ENCODE results near the gene BABAM2. TPM values are rescaled to one million over a fixed set of nuclear protein-coding genes. Genes with fewer than 3 reads are reported as not detected.

The BABAM2 gene
- total and polyA plus RNA-seq, 2 experiments from 2014 or later, result 31.8 to 83.3 TPM

DNA sequence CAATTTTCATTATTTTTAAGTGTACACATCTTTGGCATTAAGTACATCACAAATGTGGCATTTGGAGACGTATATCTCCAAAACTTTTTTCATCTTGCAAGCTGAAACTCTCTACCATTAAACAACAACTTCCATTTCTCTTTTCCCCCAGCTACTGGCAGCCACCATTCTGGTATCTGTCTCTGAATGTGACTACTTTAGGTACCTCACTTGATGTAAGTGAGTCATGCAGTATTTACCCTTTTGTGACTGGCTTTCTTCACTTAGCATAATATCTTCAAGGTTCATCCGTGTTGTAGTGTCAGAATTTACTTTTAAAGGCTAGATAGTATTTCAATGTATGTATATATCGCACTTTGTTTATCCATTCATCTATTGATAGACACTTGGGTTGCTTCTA is 17.0 kb downstream of the BABAM2 start:
- no peaks in the 10 kb centered on the region for H3K27me3 ChIP-seq
- H3K4me3 ChIP-seq, result no peak overlapping the region
- no peaks in the 10 kb centered on the region for H3K9me3 ChIP-seq (ENCODE audit: low read depth)
- no peak for DNase-seq (ENCODE audit: low read depth in 1 of 2, low spot score in 1 of 2)
- H3K36me3 ChIP-seq, result no peaks in the 10 kb centered on the region
- TF ChIP-seq, protein P1, sequence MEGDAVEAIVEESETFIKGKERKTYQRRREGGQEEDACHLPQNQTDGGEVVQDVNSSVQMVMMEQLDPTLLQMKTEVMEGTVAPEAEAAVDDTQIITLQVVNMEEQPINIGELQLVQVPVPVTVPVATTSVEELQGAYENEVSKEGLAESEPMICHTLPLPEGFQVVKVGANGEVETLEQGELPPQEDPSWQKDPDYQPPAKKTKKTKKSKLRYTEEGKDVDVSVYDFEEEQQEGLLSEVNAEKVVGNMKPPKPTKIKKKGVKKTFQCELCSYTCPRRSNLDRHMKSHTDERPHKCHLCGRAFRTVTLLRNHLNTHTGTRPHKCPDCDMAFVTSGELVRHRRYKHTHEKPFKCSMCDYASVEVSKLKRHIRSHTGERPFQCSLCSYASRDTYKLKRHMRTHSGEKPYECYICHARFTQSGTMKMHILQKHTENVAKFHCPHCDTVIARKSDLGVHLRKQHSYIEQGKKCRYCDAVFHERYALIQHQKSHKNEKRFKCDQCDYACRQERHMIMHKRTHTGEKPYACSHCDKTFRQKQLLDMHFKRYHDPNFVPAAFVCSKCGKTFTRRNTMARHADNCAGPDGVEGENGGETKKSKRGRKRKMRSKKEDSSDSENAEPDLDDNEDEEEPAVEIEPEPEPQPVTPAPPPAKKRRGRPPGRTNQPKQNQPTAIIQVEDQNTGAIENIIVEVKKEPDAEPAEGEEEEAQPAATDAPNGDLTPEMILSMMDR (IDR thresholded peaks at IDR 0.05; ENCODE audit: low read depth, low read length), result no peak
- no peaks in the 10 kb centered on the region for H3K4me1 ChIP-seq (ENCODE audit: low read depth)
- no peak overlapping the region for H3K27ac ChIP-seq

DNA sequence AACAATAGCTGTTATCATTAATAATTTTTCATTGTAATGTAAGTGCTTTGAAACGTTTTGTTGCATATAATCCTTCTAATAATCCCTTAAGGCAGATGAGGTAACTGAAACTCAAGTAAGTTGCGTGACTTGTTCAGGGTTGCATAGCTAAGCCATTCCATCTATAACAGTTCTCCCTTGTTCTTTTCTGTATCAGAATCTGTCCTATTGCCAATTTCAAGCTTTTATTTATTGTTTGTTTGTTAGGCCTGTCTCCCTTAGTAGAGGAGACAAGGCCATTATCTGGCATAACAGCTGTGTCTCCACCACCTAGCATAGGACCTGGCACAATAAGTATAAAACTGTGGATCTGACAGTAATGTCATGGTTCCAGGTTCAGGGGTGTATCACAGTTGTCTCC is 19.4 kb downstream of the BABAM2 start:
- DNase-seq (ENCODE audit: low read depth in 1 of 2, low spot score in 1 of 2), result no peak
- H3K4me3 ChIP-seq, result no peak overlapping the region
- H3K27me3 ChIP-seq, result no peaks in the 10 kb centered on the region
- H3K27ac ChIP-seq, result no peak overlapping the region
- TF ChIP-seq, protein P1 (IDR thresholded peaks at IDR 0.05; ENCODE audit: low read depth, low read length), result no peak
- no peaks in the 10 kb centered on the region for H3K36me3 ChIP-seq
- H3K4me1 ChIP-seq (ENCODE audit: low read depth), result no peaks in the 10 kb centered on the region
- H3K9me3 ChIP-seq (ENCODE audit: low read depth), result no peaks in the 10 kb centered on the region

DNA sequence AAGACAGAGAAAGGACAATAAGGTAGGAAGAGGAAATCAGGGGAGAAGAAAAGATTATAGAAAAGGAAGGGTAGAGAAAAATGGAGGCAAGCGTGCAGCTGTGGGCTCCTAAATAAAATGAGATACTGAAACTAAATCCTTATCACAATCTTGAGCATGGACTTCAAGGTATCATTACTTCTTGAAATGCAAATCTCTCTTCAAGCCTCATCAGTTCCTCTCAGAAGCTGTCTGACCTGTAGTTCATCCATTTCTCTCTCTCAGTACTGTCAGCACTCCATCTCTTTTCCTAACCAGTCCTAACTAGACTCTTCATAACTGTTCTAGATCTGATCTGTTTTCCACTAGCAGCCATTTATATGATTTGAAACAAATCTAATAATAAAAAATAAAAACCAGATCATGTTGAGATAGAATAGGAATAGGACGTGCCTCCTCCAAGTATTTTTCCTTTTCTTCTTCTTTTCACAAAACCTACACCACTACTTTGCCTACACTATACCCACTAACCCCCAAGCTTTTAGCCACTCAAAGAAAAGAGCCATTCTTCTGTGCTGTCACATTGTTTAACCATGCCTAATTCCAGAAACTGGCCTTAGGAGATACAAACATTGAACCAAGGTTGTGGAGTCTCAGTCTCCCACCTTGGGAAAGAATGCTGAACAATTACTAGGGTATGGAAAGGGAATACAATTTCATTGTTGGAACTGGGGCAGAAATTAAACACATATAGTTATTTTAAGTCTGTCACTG is 21.1 kb downstream of the BABAM2 start:
- H3K36me3 ChIP-seq, result no peaks in the 10 kb centered on the region
- H3K27ac ChIP-seq, result no peak overlapping the region
- H3K9me3 ChIP-seq (ENCODE audit: low read depth), result no peaks in the 10 kb centered on the region
- TF ChIP-seq, protein P1 (IDR thresholded peaks at IDR 0.05; ENCODE audit: low read depth, low read length), result no peak
- no peak overlapping the region for H3K4me3 ChIP-seq
- no peak for DNase-seq (ENCODE audit: low read depth in 1 of 2, low spot score in 1 of 2)
- H3K4me1 ChIP-seq (ENCODE audit: low read depth), result peaks cover 11% of the 10 kb centered on the region
- H3K27me3 ChIP-seq, result no peaks in the 10 kb centered on the region

DNA sequence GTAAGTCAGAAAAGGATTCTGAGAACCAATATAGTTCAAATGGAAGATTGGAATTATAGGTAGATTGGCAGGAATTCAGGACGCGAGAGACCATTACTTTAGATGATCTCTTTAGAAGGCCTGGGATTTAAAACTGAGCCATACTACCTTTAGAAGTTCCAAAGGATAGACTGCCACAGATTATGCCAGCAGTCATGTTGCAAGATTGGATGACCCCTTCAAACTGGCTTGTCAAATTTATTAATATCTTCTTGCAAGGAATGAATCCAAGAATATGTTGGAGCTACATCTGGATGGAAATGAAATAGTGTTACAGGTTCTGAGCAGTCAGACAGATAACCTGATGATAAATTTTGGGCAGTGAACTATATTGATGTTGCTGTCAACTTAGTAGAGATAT is 22.0 kb downstream of the BABAM2 start:
- no peaks in the 10 kb centered on the region for H3K36me3 ChIP-seq
- H3K27me3 ChIP-seq, result no peaks in the 10 kb centered on the region
- H3K27ac ChIP-seq, result no peak overlapping the region
- peaks cover 11% of the 10 kb centered on the region for H3K4me1 ChIP-seq (ENCODE audit: low read depth)
- H3K4me3 ChIP-seq, result no peak overlapping the region
- TF ChIP-seq, protein P1 (IDR thresholded peaks at IDR 0.05; ENCODE audit: low read depth, low read length), result no peak
- no peak for DNase-seq (ENCODE audit: low read depth in 1 of 2, low spot score in 1 of 2)
- no peaks in the 10 kb centered on the region for H3K9me3 ChIP-seq (ENCODE audit: low read depth)

DNA sequence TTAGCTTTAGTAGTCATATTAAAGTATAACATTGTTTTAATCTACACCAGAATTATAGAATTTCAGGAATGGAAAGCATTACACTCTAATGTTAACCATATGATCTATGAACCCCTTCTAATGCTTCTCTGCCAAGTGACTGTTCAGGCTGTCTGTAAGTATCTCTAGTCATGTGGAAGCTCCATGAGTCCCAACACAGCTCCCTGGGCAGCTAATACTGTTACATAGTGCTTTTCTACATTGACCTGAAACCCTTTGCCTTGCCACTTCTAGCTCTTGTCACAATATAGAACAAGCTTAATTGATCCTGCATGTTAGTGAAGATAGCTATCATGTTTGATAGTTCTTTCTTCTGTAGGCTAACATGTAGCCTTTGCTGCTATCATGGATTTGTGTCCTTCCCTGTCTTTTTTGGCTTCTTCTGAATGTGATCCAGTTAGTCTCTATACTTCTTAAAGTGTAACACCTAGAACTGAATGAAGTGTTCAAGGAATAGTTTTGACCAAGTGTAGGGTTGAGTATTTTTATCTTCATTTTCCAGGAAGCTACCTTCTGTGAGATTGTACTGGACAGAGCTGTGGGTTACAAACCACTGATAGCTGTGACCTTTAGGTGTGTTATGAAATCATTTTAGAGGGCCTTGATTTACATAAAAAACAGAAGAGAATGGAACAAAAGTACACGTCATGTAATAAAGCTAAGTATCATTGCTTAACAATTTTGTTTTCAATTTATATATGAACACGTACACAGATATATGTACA is 23.7 kb downstream of the BABAM2 start:
- Histone ChIP-seq H3K36me3 (no peaks in the 10 kb centered on the region), H3K27ac (no peak overlapping the region), H3K27me3 (no peaks in the 10 kb centered on the region), H3K9me3 (ENCODE audit: low read depth) (no peaks in the 10 kb centered on the region), H3K4me1 (ENCODE audit: low read depth) (peaks cover 11% of the 10 kb centered on the region), H3K4me3 (no peak overlapping the region)
- DNase-seq (ENCODE audit: low read depth in 1 of 2, low spot score in 1 of 2), result no peak
- TF ChIP-seq, protein P1 (IDR thresholded peaks at IDR 0.05; ENCODE audit: low read depth, low read length), result no peak
